ENCODE results near the gene SLAIN1.

- TF ChIP-seq CTCF (IDR thresholded peaks at IDR 0.05), result no peak
- no peak for TF ChIP-seq EZH2 (IDR thresholded peaks at IDR 0.05; ENCODE audit: borderline replicate concordance, insufficient read depth, low read depth, low read length, poor library complexity, severe bottlenecking)
These were observed 18.7 kb upstream of the SLAIN1 start for GRCh38 chr13:77678691-77679235.
